ENCODE data around the gene SULF2.
"Not testable (repeated sequence)": the region's sequence is repeated elsewhere in the genome, so short reads cannot be mapped to it uniquely, and the experiment has no call there.

Gene SULF2

GRCh38 chr20:47785311-47785853 lies at the start of gene SULF2:
SULF2 (minus strand) TSS chr20:47785481; CDS start chr20:47757363, 28,118 bp downstream.
- H3K27me3 ChIP-seq (ENCODE audit: insufficient read depth, low read length) = peaks cover 42% of the 10 kb centered on the region
- peaks cover 15% of the 10 kb centered on the region for H3K4me1 ChIP-seq (ENCODE audit: insufficient read depth, low read length)
- H3K27ac ChIP-seq (ENCODE audit: low read length) = no peak within 1 kb of the TSS
- peak within 1 kb of the TSS; percentile 91 for H3K4me3 ChIP-seq (ENCODE audit: low read length)
- H3K9me3 ChIP-seq (ENCODE audit: insufficient read depth, low read depth, low read length) = no peaks in the 10 kb centered on the region
- peak within 1 kb of the TSS; percentile 72; the same call in 1 of the 2 replicates for H3K9ac ChIP-seq (ENCODE audit: low read depth, low read length)
- no peaks in the 10 kb centered on the region for H3K36me3 ChIP-seq (ENCODE audit: insufficient read depth, low read depth, low read length)

- not testable (repeated sequence) for H3K4me1 ChIP-seq (ENCODE audit: insufficient read depth, low read length); H3K4me3 ChIP-seq (ENCODE audit: low read length)
These were observed 46.4 kb upstream of the SULF2 start for GRCh38 chr20:47831675-47832074.

GRCh38 chr20:47826716-47827115 lies 41.4 kb upstream of the SULF2 start:
- H3K4me3 ChIP-seq (ENCODE audit: low read length); H3K27me3 ChIP-seq (ENCODE audit: insufficient read depth, low read length); H3K9ac ChIP-seq (ENCODE audit: low read depth, low read length); H3K4me1 ChIP-seq (ENCODE audit: insufficient read depth, low read length); H3K27ac ChIP-seq (ENCODE audit: low read length); H3K9me3 ChIP-seq (ENCODE audit: insufficient read depth, low read depth, low read length); H3K36me3 ChIP-seq (ENCODE audit: insufficient read depth, low read depth, low read length): not testable (repeated sequence)

More at GRCh38 chr20:47831675-47832074, 46.4 kb upstream of the SULF2 start:
- H3K27me3 ChIP-seq (ENCODE audit: insufficient read depth, low read length); H3K9ac ChIP-seq (ENCODE audit: low read depth, low read length); H3K27ac ChIP-seq (ENCODE audit: low read length); H3K36me3 ChIP-seq (ENCODE audit: insufficient read depth, low read depth, low read length); H3K9me3 ChIP-seq (ENCODE audit: insufficient read depth, low read depth, low read length): not testable (repeated sequence)

GRCh38 chr20:47826006-47826405 lies 40.7 kb upstream of the SULF2 start:
- H3K27ac ChIP-seq (ENCODE audit: low read length); H3K36me3 ChIP-seq (ENCODE audit: insufficient read depth, low read depth, low read length); H3K4me1 ChIP-seq (ENCODE audit: insufficient read depth, low read length); H3K27me3 ChIP-seq (ENCODE audit: insufficient read depth, low read length); H3K4me3 ChIP-seq (ENCODE audit: low read length); H3K9ac ChIP-seq (ENCODE audit: low read depth, low read length); H3K9me3 ChIP-seq (ENCODE audit: insufficient read depth, low read depth, low read length): not testable (repeated sequence)

GRCh38 chr20:47825011-47825762 lies 39.9 kb upstream of the SULF2 start:
- no peak overlapping the region for H3K9ac ChIP-seq (ENCODE audit: low read depth, low read length)
- H3K36me3 ChIP-seq (ENCODE audit: insufficient read depth, low read depth, low read length) = no peaks in the 10 kb centered on the region
- H3K4me1 ChIP-seq (ENCODE audit: insufficient read depth, low read length) = no peaks in the 10 kb centered on the region

GRCh38 chr20:47823941-47824340 lies 38.7 kb upstream of the SULF2 start:
- not testable (repeated sequence) for H3K4me3 ChIP-seq (ENCODE audit: low read length); H3K9ac ChIP-seq (ENCODE audit: low read depth, low read length); H3K4me1 ChIP-seq (ENCODE audit: insufficient read depth, low read length); H3K27me3 ChIP-seq (ENCODE audit: insufficient read depth, low read length); H3K9me3 ChIP-seq (ENCODE audit: insufficient read depth, low read depth, low read length); H3K27ac ChIP-seq (ENCODE audit: low read length); H3K36me3 ChIP-seq (ENCODE audit: insufficient read depth, low read depth, low read length)

More at GRCh38 chr20:47825011-47825762, 39.9 kb upstream of the SULF2 start:
- no peaks in the 10 kb centered on the region for H3K9me3 ChIP-seq (ENCODE audit: insufficient read depth, low read depth, low read length)
- H3K27ac ChIP-seq (ENCODE audit: low read length) = no peak overlapping the region
- no peaks in the 10 kb centered on the region for H3K27me3 ChIP-seq (ENCODE audit: insufficient read depth, low read length)
- H3K4me3 ChIP-seq (ENCODE audit: low read length) = no peak overlapping the region

- H3K9ac ChIP-seq (ENCODE audit: low read depth, low read length) = no peak overlapping the region
- no peaks in the 10 kb centered on the region for H3K36me3 ChIP-seq (ENCODE audit: insufficient read depth, low read depth, low read length)
- no peak overlapping the region for H3K4me3 ChIP-seq (ENCODE audit: low read length)
- H3K9me3 ChIP-seq (ENCODE audit: insufficient read depth, low read depth, low read length) = no peaks in the 10 kb centered on the region
- H3K4me1 ChIP-seq (ENCODE audit: insufficient read depth, low read length) = peaks cover 6% of the 10 kb centered on the region; the same call in 1 of the 2 replicates
- no peaks in the 10 kb centered on the region for H3K27me3 ChIP-seq (ENCODE audit: insufficient read depth, low read length)
- no peak overlapping the region for H3K27ac ChIP-seq (ENCODE audit: low read length)
These were observed 36.3 kb upstream of the SULF2 start for GRCh38 chr20:47821481-47822100.

- Histone ChIP-seq H3K27me3 (ENCODE audit: insufficient read depth, low read length) (no peaks in the 10 kb centered on the region), H3K27ac (ENCODE audit: low read length) (no peak overlapping the region), H3K4me3 (ENCODE audit: low read length) (no peak overlapping the region), H3K36me3 (ENCODE audit: insufficient read depth, low read depth, low read length) (no peaks in the 10 kb centered on the region), H3K9ac (ENCODE audit: low read depth, low read length) (no peak overlapping the region), H3K9me3 (ENCODE audit: insufficient read depth, low read depth, low read length) (no peaks in the 10 kb centered on the region), H3K4me1 (ENCODE audit: insufficient read depth, low read length) (peaks cover 6% of the 10 kb centered on the region; the same call in 1 of the 2 replicates)
These were observed 33.8 kb upstream of the SULF2 start for GRCh38 chr20:47818996-47819609.

- peaks cover 6% of the 10 kb centered on the region; the same call in 1 of the 2 replicates for H3K4me1 ChIP-seq (ENCODE audit: insufficient read depth, low read length)
These were observed 33.2 kb upstream of the SULF2 start for GRCh38 chr20:47818466-47818865.

GRCh38 chr20:47818016-47818415 lies 32.7 kb upstream of the SULF2 start:
- no peak overlapping the region for H3K9ac ChIP-seq (ENCODE audit: low read depth, low read length)
- H3K4me1 ChIP-seq (ENCODE audit: insufficient read depth, low read length) = peaks cover 6% of the 10 kb centered on the region; the same call in 1 of the 2 replicates
- H3K27me3 ChIP-seq (ENCODE audit: insufficient read depth, low read length) = no peaks in the 10 kb centered on the region
- H3K27ac ChIP-seq (ENCODE audit: low read length) = no peak overlapping the region
- H3K9me3 ChIP-seq (ENCODE audit: insufficient read depth, low read depth, low read length) = no peaks in the 10 kb centered on the region
- no peaks in the 10 kb centered on the region for H3K36me3 ChIP-seq (ENCODE audit: insufficient read depth, low read depth, low read length)
- H3K4me3 ChIP-seq (ENCODE audit: low read length) = no peak overlapping the region

More at GRCh38 chr20:47818466-47818865, 33.2 kb upstream of the SULF2 start:
- Histone ChIP-seq H3K4me3 (ENCODE audit: low read length) (no peak overlapping the region), H3K27me3 (ENCODE audit: insufficient read depth, low read length) (no peaks in the 10 kb centered on the region), H3K9me3 (ENCODE audit: insufficient read depth, low read depth, low read length) (no peaks in the 10 kb centered on the region), H3K36me3 (ENCODE audit: insufficient read depth, low read depth, low read length) (no peaks in the 10 kb centered on the region), H3K27ac (ENCODE audit: low read length) (no peak overlapping the region), H3K9ac (ENCODE audit: low read depth, low read length) (no peak overlapping the region)

- H3K27ac ChIP-seq (ENCODE audit: low read length) = no peak overlapping the region
- H3K4me1 ChIP-seq (ENCODE audit: insufficient read depth, low read length) = peaks cover 6% of the 10 kb centered on the region; the same call in 1 of the 2 replicates
- H3K27me3 ChIP-seq (ENCODE audit: insufficient read depth, low read length) = no peaks in the 10 kb centered on the region
These were observed 32.3 kb upstream of the SULF2 start for GRCh38 chr20:47817573-47817972.

More at GRCh38 chr20:47817573-47817972, 32.3 kb upstream of the SULF2 start:
- Histone ChIP-seq H3K9me3 (ENCODE audit: insufficient read depth, low read depth, low read length) (no peaks in the 10 kb centered on the region), H3K4me3 (ENCODE audit: low read length) (no peak overlapping the region), H3K36me3 (ENCODE audit: insufficient read depth, low read depth, low read length) (no peaks in the 10 kb centered on the region), H3K9ac (ENCODE audit: low read depth, low read length) (no peak overlapping the region)

Measured in iPS-20b (cell line).